HG03135 (cell line): ENCODE data around the gene ZSCAN10.

Source experiments
- ATAC-seq: cut with Tn5 transposase; IDR thresholded peaks from one replicate; pipeline ENCODE4 v1.9.1; 2021; ENCODE audit warnings: mild to moderate bottlenecking, moderate library complexity; ENCODE audit not compliant: unreplicated experiment

Gene ZSCAN10

DNA sequence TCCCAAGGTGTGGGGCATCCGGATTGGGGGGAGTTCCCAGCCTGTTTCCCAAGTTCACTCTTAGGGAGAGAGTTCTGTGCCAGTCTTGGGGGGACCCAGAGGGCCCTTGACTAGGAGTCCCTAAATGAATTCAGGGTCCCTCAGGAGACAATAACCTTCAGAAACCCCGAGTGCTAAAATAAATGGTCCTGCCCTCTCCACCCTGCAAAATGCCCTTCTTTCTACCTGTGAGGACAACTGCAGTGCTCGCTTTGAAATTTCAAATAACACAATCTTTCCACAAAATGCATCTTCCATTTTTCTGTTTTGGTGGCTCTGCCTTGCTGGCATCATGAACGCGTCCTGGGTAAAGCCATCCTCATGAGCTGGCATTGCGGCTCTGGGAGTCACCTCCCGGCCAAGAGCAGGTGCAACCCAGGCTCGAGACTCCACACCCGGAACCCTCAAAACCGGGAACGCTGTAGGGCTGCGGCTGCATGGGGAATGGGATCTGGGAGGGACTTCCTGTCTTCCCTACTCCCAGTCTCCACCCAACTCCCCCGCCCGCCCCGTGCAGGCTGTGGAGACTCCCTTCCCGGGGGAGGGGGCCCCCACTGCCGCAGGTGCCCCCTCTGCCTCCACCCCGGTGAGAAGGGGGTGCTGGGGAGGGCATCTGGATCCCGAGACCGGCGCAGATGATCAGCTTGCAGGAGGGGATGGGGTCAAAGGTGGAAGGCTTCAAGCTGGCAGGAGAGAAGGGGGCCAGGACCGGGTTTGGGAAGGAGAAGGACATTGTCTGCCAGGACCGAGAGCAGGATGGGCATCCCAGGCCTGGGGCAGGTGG, 13.2 kb upstream of the ZSCAN10 start, which contains the start of gene ZNF205:
TSS of gene ZNF205 (plus strand) at position 529 of the 823 bp plus-strand sequence. CDS start 845 bp downstream, outside the sequence.
- no peak for ATAC-seq

DNA sequence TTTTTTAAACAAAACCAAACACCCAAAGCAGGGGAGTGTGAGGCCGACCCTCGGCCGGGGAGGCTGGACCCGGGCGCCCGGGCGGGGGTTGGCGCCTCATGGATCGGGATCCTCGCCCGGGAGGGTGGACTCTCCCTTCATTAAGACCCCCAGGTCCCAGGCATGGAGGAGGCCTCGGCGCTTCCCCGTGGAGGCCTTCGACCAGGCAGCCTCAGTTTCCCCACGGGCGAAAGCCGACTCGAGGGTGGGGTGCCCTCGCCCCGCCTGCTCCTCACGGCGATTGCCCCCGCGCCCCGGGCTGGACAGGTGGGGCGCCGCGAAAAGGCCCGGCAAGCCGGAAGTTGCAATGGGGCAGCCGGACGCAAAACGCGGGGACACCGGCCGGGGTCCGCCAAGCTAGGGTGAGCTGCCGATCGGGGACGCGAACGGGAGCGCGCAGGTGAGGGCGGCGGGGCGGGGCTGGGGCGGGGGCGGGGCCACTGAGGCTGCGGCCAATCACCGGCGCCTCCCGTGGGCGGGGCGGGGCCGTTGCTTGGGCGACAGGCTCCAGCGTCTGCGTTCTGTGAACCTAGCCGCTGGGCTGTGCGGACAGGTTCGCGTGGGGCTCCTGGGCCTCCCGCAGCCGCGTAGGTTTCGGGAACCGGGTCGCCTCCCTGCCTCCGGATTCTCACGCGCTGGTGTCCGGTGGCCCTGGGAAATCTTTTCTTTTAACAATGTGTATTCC, 7.3 kb upstream of the ZSCAN10 start:
- ATAC-seq: peak; percentile 84

DNA sequence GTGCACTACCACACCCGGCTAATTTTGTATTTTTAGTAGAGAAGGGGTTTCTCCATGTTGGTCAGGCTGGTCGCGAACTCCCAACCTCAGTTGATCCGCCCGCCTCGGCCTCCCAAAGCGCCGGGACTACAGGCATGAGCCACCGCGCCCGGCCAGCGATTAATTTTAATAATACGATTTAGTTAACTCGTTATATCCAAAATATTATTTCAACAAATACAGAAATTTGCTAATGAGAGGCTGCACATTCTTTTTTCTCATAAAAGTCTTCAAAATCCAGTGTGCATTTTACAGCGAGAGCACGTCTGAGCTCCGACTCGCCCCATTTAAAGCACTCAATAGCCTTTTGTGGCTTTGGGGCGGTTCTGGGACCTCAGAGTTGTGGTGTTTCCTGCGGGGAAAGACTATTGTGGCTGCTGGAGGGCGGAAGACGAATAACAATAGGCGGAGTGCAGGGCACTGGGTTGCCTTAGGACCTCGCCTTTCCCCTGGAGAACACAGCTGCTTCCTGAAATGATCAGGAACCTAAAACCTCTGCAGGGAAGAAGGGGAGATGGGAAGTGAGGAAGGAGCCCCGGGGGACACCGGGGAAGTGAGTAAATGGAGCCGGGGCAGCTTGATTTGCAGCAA, 2.9 kb upstream of the ZSCAN10 start:
- ATAC-seq: no peak

DNA sequence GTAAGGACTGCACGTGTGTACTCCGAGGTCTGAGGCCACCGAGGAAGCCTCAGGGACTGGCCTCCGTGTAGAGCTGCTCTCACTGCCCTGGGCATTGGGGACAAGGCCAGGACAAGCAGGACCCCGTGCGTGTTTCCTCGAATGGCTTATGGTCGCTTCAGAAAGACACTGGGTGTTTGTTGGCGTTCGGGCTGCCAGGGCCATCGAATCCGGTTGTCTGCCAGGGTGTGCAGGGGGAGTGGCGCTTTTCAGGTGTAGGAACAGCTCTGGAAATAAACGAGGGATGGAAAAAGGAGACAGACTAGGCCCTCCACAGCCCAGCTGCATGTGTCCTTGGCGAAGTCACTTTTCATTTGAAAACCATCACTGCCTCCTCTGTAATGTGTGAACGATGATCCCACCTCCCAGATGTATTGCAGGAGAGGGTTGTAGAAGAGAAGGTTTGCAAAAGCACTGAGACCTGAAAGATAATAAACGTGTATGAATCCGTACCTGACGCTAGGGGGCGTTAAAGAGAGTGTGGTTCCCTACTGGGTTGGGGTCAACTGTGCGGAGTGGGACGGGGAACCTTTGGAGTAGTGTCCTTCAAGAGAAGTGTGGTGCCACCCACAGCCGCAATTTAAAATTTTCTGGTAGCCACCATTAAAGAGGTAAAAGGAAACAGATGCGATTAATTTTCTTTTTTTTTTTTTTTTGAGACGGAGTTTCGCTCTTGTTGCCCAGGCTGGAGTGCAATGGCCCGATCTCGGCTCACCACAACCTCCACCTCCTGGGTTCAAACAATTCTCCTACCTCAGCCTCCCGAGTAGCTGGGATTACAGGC, 2.1 kb upstream of the ZSCAN10 start:
- no peak for ATAC-seq

DNA sequence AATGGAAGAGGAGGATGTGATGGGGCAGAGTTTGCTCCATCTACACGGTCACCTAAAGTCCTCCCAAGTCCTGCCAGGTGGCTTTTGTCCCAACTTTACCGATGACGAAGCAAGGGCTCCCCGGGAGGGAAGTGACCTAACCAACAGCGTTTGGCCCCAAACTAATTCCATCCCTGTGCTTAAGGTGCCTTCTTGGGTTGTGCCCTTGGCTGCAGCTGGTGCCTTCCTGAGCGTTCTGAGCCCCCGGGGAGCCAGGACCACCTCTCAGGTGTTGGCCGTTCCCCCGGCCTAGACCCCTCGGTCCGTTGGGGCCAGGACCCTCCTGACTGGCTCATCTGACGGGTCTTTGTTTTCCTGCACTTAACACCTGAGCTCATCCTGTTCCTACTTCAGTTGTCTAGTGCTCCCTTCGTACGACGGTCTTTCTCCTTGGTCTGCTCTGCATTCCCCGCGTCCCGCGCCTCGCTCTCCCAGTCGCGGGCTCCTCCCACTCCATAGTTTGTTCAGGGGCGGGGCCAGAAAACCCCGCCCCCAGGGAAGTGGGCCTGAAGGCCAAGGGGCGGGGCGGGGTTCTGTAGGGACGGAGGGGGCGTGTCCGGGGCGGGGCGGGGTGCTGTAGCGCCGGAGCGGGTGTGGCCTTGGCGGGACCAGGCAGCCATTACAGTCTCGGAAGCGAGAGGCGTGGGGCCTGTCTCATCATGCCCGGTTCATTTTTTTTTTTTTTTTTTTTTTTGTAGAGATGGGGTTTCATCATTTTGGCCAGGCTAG, 822 bp upstream of the ZSCAN10 start:
- ATAC-seq: peak; percentile 50

DNA sequence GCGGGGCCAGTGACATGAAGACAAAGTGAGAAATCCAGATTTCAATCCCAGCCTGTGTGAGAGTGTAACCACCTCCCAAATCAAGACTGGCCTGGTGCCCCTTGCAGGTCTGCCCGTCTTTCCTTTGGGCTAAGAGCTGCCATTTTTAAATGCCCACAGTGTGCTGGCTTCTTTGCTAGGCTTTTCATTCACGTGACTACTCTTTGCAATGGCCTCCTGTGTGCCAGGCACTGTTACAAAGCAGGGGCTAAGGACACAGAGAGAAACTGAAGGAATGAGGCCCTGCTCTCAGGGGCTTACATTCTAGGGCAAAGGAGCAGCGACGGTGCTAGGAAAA, 269 bp upstream of the ZSCAN10 start:
- no peak for ATAC-seq

DNA sequence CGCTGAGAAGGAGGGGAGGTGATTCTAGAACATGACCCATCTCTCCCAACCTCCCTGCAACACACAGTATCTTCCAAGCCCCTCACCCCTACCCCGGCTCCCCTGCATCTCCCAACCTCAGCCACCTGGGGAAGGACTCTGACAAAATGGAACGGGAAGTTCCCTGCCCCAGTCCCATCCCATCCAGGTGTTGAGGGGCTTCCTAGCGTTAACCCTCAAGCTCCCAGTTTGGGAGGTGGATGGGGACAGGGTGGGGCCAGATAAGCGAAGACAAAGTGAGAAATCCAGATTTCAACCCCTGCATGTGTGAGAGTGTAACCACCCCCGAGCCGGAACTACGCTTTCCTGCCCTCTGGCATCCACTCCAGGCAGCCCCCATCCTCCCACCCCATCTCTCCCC, 1.8 kb downstream of the ZSCAN10 start:
- ATAC-seq: no peak

DNA sequence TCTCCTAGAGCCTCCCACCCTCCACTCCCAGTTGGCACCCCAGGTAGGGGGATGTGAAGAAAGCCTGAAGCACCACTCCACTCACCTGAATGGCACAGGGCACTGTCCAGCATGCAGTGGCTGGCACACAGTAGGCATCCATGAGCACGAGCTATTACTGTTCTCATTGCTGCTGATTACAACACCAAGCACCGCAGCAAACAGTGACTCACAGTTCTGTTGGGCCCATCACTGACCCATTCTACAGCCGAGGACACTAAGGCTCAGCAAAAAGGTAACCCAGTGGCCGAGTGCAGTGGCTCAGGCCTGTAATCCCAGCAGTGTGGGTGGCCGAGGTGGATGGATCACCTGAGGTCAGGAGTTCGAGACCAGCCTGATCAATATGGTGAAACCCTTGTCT, 2.7 kb downstream of the ZSCAN10 start:
- ATAC-seq: no peak

DNA sequence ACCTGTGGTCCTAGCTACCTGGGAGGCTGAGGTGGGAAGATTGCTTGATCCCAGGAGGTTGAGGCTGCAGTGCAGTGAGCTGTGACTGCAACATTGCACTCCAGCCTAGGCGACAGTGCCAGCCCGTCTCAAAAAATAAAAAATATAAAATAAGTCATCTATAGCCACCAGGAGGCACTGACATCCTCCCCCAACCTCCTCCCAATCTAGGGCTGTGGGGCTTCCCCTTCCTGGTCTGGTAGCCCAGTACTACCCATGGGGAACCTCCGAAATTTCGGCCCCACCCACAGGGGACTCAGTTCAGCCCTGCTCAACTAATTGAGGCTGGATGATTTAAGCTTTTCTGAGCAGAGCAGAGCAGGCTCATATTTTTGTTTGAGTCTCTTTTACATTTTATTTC, 3.2 kb downstream of the ZSCAN10 start:
- ATAC-seq: peak; percentile 54

DNA sequence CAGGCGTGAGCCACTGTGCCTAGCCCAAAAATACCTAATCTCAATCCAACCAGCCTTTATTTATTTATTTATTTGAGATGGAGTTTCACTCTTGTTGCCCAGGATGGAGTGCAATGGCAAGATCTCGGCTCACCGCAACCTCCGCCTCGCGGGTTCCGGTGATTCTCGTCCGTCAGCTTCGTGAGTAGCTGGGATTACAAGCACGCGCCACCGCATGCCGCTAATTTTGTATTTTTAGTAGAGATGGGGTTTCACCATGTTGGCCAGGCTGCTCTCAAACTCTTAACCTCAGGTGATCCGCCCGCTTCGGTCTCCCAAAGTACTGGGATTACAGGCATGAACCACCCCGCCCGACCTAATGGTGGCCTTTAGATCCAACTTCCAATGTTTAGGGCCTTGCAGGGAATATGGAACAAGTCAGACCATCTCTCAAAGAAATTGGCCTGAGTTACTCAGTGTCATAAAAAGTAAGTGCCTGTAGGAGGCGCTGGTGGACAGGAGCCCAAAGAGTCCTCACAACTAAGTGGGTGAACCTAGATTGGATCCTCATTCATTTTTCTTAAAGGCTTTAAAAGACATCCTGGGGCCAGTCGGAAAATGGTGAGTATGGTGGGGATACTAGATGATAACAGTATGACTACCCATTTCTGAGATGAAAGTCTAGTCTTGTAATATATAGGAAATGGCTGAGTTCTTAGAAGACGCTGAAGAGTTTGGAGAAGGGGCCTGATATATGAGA, 4.6 kb downstream of the ZSCAN10 start:
- no peak for ATAC-seq

DNA sequence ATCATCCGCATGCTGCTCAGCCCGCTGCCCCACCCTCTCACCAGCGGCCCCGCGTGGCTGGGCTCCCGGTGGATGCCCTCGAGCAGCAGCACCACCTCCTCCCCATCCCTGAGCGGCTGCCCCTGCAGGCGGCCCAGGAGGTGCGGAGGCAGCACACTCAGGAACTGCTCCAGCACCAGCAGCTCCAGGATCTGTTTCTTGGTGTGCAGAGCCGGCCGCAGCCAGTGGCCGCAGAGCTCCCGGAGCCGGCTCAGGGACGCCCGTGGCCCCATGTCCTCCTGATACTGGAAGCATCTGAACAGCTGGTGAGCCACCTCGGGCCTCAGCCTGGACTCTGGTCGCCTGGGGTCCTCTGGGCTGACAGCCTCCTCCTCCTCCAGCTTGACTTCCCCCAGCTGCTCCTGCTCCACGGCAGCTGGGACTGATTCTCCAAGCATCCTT, 6.6 kb downstream of the ZSCAN10 start:
- no peak for ATAC-seq

DNA sequence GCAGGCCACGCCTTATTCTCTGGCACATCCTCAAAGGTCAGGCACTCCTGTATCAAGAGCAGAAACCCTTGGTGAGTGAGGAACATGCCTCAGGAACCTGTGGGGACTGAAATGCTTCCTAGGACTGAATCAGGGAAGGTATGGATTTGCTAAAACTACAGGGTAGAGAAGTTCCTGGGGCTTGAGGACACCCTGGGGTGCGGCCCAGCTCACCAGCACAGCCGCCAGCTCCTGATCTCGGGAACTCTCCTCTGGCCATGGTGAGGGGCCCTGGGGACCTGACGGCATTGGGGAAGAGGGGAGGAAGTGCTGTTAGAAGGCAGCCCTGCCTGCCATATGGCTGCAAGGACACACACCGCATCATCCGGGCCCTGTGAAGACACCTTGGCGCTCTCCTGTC, 7.5 kb downstream of the ZSCAN10 start:
- no peak for ATAC-seq

DNA sequence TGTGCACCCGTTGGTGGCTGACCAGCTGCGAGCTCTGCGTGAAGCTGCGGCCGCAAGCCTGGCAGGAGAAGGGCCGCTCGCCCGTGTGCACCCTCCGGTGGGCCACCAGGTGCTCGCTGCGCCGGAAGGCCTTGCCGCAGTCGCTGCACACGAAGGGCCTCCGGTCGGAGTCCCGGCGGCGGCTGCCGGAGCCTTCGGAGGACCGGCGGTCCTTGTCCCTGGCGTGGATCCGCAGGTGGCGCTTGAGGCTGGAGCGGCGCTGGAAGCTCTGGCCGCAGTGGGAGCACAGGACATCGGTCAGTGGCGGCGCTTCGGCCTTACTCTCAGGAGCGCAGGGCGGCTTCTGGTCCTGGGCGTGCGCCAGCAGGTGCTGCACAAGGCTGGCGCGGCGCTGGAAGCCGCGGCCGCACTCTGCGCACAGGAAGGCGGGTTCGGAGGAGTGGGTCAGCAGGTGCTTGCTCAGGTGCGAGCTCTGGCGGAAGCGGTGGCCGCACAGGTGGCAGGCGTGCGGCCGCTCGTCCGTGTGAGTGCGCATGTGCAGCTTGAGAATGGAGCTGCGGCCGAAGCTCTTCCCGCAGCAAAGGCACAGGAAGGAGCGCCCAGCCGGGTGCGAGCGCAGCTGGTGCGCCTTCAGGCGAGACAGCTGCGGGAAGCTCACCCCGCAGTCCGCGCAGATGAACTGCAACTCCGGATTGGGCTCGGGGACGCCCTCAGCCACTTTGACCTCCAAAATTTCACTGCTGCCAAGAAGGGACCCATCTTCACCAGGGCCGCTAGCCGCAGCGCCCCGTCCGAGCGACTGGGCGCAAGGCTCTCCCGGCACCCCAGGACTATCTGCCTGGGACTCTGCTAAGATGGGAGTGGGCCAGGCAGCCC, 9.1 kb downstream of the ZSCAN10 start:
- no peak for ATAC-seq

DNA sequence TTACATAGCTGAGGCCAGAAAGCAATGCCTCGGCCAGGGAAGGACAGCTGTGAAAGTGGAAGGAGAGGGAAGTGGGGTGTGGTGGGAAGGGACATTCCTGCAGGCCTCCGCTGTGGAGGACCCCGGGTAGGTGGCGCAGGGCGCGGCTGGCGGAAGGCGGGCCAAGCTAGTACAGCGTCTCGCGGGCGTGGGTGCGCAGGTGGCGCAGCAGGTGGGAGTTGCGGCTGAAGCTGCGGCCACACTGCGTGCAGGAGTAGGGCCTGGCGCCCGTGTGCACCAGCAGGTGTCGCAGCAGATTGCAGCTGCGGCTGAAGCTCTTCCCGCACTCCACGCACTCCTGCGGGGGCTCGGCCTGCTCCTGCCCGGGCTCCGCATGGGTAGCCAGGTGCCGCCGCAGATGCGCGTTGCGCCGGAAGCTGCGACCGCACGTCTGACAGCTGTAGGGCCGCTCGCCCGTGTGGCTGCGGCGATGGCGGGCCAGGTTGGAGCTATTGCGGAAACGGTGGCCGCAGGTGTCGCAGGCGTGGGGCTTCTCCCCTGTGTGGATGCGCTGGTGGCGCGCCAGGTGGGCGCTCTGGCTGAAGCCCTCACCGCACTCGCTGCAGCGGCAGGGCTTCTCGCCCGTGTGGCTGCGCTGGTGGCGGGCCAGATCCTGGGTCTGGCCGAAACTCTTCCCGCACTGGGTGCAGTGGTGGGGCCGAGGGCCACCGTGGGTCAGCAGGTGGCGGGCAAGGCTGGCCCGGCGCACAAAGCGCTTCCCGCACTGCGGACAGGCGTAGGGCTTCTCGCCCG, 10.0 kb downstream of the ZSCAN10 start:
- ATAC-seq: no peak

DNA sequence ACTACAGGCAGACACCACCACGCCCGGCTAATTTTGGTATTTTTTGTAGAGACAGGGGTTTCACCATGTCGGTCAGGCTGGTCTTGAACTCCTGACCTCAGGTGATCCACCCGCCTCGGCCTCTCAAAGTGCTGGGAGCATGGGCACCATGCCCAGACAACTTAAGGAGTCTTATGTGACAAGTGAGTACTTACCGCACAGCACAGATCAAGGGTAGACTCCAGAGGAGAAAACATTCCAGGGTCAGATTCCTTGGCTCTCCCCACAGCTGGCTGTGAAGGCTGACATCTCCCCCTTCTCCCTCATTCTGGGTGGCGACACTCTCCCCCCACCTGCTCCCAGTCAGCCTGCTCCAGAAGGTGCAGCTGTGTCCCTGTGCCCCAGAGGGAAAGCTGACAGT, 10.6 kb downstream of the ZSCAN10 start:
- ATAC-seq: no peak

DNA sequence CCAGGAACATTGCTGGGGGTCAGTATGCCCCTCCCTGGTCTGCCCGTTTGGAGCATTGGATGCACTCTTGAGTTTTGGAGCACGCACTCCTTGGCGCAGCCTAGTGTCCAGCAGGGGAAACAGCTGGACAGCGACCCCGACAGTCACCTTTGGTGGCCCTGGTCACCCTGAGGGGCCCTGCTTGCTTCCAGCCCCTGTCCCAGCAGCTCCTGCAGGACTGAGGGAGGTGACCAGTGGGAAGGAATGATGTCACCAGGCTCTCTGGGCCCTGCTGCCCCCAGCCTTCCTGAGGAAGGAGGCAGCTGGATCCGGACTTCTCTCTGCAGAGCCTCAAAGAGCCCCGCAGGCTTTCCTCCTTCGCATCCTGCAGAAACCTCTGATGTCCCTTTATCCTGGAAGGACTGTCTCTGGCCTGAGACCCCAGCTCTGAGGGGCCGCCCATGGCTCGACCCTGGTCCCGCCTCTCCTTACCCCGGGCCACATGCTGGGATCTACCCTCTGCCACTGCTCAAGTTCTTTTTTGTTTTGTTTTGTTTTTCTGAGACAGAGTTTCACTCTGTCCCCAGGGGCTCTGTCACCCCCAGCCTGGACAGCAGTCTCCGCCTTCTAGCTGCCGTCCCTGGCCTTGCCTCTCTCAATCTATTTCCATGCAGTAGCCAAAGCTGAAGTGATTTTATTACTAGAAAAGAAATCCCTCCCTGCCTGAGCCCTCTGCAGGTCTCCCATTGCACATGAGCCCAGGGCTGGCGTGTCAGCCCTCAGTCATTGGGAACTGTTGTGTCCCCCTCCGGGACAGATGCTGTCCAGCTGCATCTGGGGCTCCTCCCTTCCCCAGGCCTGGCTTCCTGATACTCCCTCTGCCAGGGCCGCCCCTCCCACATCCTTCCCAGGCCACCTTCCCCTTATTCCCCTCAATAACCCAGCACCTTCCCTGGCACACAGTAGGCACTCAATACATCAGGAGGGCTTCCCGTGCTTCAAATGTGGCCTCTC, 11.6 kb downstream of the ZSCAN10 start:
- no peak for ATAC-seq
